ENCODE results near the gene FAM76B.

GRCh38 chr11:95803973-95804372, 14.4 kb upstream of the FAM76B start:
- TF ChIP-seq, protein P1, sequence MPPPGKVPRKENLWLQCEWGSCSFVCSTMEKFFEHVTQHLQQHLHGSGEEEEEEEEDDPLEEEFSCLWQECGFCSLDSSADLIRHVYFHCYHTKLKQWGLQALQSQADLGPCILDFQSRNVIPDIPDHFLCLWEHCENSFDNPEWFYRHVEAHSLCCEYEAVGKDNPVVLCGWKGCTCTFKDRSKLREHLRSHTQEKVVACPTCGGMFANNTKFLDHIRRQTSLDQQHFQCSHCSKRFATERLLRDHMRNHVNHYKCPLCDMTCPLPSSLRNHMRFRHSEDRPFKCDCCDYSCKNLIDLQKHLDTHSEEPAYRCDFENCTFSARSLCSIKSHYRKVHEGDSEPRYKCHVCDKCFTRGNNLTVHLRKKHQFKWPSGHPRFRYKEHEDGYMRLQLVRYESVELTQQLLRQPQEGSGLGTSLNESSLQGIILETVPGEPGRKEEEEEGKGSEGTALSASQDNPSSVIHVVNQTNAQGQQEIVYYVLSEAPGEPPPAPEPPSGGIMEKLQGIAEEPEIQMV (tag; conservative IDR thresholded peaks at IDR 0.05; ENCODE audit: low read depth), result no peak
- no peak for TF ChIP-seq RCOR1 (IDR thresholded peaks at IDR 0.05; ENCODE audit: borderline replicate concordance in 1 of 2, low read depth in 2 of 2, low read length in 2 of 2)

All from K562 (cell line).